MM.1S (cell line): Measurements from ENCODE around the gene ARHGAP25.

ENCODE experiments used
- DNase-seq: peaks from one replicate; pipeline ENCODE4 v3.0.0-alpha.2; 2015
- H2AFZ ChIP-seq: fragments of 300-600 bp; sonication (generic); 2 replicates; pipeline ENCODE4 v1.6.0; 2016; ENCODE audit warnings: antibody characterized with exemption, low read length
- H3F3A ChIP-seq: fragments of 300-600 bp; sonication (generic); 2 replicates; pipeline ENCODE4 v1.6.1; 2016; ENCODE audit warnings: mild to moderate bottlenecking, antibody characterized with exemption, low read length, moderate library complexity, mixed read lengths; ENCODE audit not compliant: insufficient read depth
- H3K27ac ChIP-seq: fragments of 300-600 bp; sonication (generic); 2 replicates; pipeline ENCODE4 v1.5.1; 2016; ENCODE audit warnings: mild to moderate bottlenecking, low read length
- H3K27me3 ChIP-seq: fragments of 300-600 bp; sonication (generic); replicated peaks from 2 replicates; pipeline ENCODE4 v1.6.0; 2016; ENCODE audit warnings: low read length; ENCODE audit not compliant: insufficient read depth
- H3K36me3 ChIP-seq: fragments of 300-600 bp; sonication (generic); replicated peaks from 2 replicates; pipeline ENCODE4 v1.6.1; 2016; ENCODE audit warnings: mild to moderate bottlenecking, low read length, mixed read lengths; ENCODE audit not compliant: insufficient read depth
- H3K4me1 ChIP-seq: fragments of 300-600 bp; sonication (generic); 2 replicates; pipeline ENCODE4 v1.6.1; 2016; ENCODE audit warnings: low read length, mixed read lengths
- H3K4me2 ChIP-seq: fragments of 300-600 bp; sonication (generic); 2 replicates; pipeline ENCODE4 v1.6.0; 2016; ENCODE audit warnings: low read depth, low read length
- H3K4me3 ChIP-seq: fragments of 300-600 bp; sonication (generic); 2 replicates; pipeline ENCODE4 v1.5.1; 2016; ENCODE audit warnings: low read length, mixed read lengths
- H3K79me2 ChIP-seq: fragments of 300-600 bp; sonication (generic); 2 replicates; pipeline ENCODE4 v1.6.1; 2016; ENCODE audit warnings: mixed run types, low read length, mixed read lengths
- H3K9ac ChIP-seq: fragments of 300-600 bp; sonication (generic); 2 replicates; pipeline ENCODE4 v1.6.1; 2016; ENCODE audit warnings: low read length, mixed read lengths
- H3K9me2 ChIP-seq: fragments of 300-600 bp; sonication (generic); replicated peaks from 2 replicates; pipeline ENCODE4 v1.6.1; 2016; ENCODE audit warnings: mild to moderate bottlenecking, low read length, mixed read lengths; ENCODE audit not compliant: insufficient read depth
- H3K9me3 ChIP-seq: fragments of 300-600 bp; sonication (generic); replicated peaks from 2 replicates; pipeline ENCODE4 v1.6.1; 2016; ENCODE audit warnings: mild to moderate bottlenecking, low read length, mixed read lengths; ENCODE audit not compliant: insufficient read depth
- H4K20me1 ChIP-seq: fragments of 300-600 bp; sonication (generic); 2 replicates; pipeline ENCODE4 v1.6.1; 2016; ENCODE audit warnings: mild to moderate bottlenecking, low read length, moderate library complexity, mixed read lengths; ENCODE audit not compliant: insufficient read depth
- EZH2 ChIP-seq: fragments of 300-600 bp; sonication (generic); optimal IDR thresholded peaks from 2 replicates; pipeline ENCODE3; 2017; ENCODE audit warnings: low read depth, mild to moderate bottlenecking, antibody characterized with exemption, low read length, mixed read lengths
- EZH2phosphoT487 ChIP-seq: fragments of 300-600 bp; sonication (generic); IDR thresholded peaks from 2 replicates; pipeline ENCODE4 v1.6.1; 2018; ENCODE audit warnings: antibody characterized with exemption, low read length
- TF ChIP-seq, protein P1 (sequence below): fragments of 300-600 bp; sonication (generic); IDR thresholded peaks from 2 replicates; pipeline ENCODE4 v1.5.1; 2016; ENCODE audit warnings: antibody characterized with exemption, low read length, mixed read lengths

The ARHGAP25 gene

DNA sequence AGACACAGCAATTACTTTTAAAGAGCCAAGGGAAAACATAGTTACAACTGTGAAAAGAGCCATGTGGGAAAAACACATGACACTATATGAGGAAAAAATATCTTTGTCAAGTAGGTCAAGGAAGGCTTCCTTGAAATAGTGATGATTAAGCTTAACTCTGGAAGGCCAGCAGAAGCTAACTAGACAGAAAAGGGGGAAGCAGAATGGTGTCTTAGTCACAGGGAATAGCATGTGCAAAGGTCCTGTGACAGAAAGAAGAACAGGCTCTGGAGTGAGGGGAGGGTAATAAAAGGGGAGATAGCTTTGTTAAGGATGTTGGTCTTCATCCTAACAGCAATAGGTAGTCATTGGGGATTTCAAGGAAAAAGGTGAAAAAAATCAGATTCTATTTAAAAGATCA lies 64.0 kb downstream of the ARHGAP25 start:
- H3K4me3 ChIP-seq: no peak overlapping the region

GRCh38 chr2:68799140-68800026 lies 64.8 kb downstream of the ARHGAP25 start:
- no peaks in the 10 kb centered on the region for H3K9me3 ChIP-seq
- H3K9me2 ChIP-seq: no peaks in the 10 kb centered on the region
- TF ChIP-seq EZH2 (no peak), EZH2phosphoT487 (no peak)
- TF ChIP-seq, protein P1, sequence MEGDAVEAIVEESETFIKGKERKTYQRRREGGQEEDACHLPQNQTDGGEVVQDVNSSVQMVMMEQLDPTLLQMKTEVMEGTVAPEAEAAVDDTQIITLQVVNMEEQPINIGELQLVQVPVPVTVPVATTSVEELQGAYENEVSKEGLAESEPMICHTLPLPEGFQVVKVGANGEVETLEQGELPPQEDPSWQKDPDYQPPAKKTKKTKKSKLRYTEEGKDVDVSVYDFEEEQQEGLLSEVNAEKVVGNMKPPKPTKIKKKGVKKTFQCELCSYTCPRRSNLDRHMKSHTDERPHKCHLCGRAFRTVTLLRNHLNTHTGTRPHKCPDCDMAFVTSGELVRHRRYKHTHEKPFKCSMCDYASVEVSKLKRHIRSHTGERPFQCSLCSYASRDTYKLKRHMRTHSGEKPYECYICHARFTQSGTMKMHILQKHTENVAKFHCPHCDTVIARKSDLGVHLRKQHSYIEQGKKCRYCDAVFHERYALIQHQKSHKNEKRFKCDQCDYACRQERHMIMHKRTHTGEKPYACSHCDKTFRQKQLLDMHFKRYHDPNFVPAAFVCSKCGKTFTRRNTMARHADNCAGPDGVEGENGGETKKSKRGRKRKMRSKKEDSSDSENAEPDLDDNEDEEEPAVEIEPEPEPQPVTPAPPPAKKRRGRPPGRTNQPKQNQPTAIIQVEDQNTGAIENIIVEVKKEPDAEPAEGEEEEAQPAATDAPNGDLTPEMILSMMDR: no peak
- H3K4me2 ChIP-seq: no peak overlapping the region
- no peak overlapping the region for H3K27ac ChIP-seq
- no peak overlapping the region for H3K9ac ChIP-seq
- peaks cover 23% of the 10 kb centered on the region for H3K4me1 ChIP-seq
- no peaks in the 10 kb centered on the region for H3K27me3 ChIP-seq
- H3K4me3 ChIP-seq: no peak overlapping the region
- no peak overlapping the region for H2AFZ ChIP-seq
- peaks cover 3% of the 10 kb centered on the region; the same call in 1 of the 2 replicates for H3F3A ChIP-seq
- no peaks in the 10 kb centered on the region for H4K20me1 ChIP-seq
- no peaks in the 10 kb centered on the region for H3K36me3 ChIP-seq
- H3K79me2 ChIP-seq: peaks cover 27% of the 10 kb centered on the region
- no peak for DNase-seq

More for the DNA sequence above, 64.0 kb downstream of the ARHGAP25 start:
- Histone ChIP-seq H3K27me3 (no peaks in the 10 kb centered on the region), H3K9ac (no peak overlapping the region), H3K9me3 (no peaks in the 10 kb centered on the region), H2AFZ (no peak overlapping the region), H3K79me2 (peaks cover 33% of the 10 kb centered on the region), H3K9me2 (no peaks in the 10 kb centered on the region), H3K4me2 (no peak overlapping the region), H3K36me3 (no peaks in the 10 kb centered on the region), H3K27ac (no peak overlapping the region), H3K4me1 (peaks cover 26% of the 10 kb centered on the region), H4K20me1 (no peaks in the 10 kb centered on the region), H3F3A (peaks cover 3% of the 10 kb centered on the region; the same call in 1 of the 2 replicates)
- no peak for TF ChIP-seq EZH2phosphoT487
- TF ChIP-seq, protein P1: no peak
- no peak for TF ChIP-seq EZH2
- no peak for DNase-seq

DNA sequence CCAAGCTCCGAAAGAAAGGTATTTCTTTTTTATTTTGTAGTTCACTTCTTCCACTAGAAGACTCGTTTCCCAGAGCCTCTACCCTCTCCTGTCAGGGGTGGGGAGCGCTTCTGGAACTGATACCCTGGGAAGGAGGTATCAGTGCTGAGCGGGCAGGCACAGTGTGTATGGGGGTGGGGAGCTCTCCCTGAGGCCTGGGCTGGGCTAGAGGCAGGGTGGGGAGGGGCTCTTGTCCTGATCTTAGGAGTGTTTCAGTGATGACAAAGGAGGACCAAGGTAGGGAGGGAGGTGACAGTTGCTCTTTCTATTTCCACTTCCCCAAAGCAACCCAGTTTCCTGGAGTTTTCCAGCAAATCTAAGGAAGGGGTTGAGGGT lies 65.4 kb downstream of the ARHGAP25 start:
- Histone ChIP-seq H3K4me1 (peaks cover 17% of the 10 kb centered on the region), H3K27me3 (no peaks in the 10 kb centered on the region), H3K4me2 (no peak overlapping the region), H3K4me3 (no peak overlapping the region), H3F3A (peaks cover 3% of the 10 kb centered on the region; the same call in 1 of the 2 replicates), H2AFZ (no peak overlapping the region), H3K27ac (no peak overlapping the region), H3K9me2 (no peaks in the 10 kb centered on the region), H3K79me2 (peaks cover 22% of the 10 kb centered on the region), H4K20me1 (no peaks in the 10 kb centered on the region), H3K9me3 (no peaks in the 10 kb centered on the region), H3K36me3 (no peaks in the 10 kb centered on the region), H3K9ac (no peak overlapping the region)
- no peak for DNase-seq
- TF ChIP-seq, protein P1: no peak
- TF ChIP-seq EZH2phosphoT487: no peak
- no peak for TF ChIP-seq EZH2
